ENCODE measurements around the gene IKZF1.

IKZF1 gene

GRCh38 chr7:50369143-50370026, 64.9 kb downstream of the IKZF1 start:
- Histone ChIP-seq H3K4me1 (ENCODE audit: insufficient read depth, low read length) (no peaks in the 10 kb centered on the region), H3K4me3 (ENCODE audit: low read length) (no peak overlapping the region), H3K27me3 (ENCODE audit: insufficient read depth, low read length) (no peaks in the 10 kb centered on the region), H3K36me3 (ENCODE audit: insufficient read depth, low read length) (no peaks in the 10 kb centered on the region), H3K9me3 (ENCODE audit: insufficient read depth, low read depth, low read length) (no peaks in the 10 kb centered on the region), H3K27ac (ENCODE audit: low read depth, low read length) (no peak overlapping the region), H3K9ac (ENCODE audit: low read depth, low read length) (no peak overlapping the region)
- 60% methylated on average over 5 of the region's 8 CpGs for WGBS

DNA sequence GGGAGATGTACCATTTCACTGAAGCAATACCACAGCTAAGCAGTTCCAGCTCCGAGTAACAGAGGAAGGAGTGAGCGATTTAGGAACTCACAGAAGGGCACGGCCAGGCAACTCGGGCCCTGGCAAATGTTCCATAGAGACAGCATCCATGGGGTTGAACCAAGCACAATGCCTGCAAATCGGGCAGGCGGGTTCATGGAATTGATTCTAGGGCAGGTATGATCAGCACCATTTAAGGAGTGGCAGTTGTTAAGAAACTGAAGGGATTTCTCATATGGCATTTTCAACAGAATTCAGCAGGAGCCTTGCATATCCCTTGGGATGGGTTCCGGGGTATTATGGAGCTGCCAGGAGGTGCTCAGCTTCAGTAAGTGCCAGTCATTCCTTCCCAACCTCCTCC, 66.4 kb downstream of the IKZF1 start:
- Histone ChIP-seq H3K4me1 (ENCODE audit: insufficient read depth, low read length) (no peaks in the 10 kb centered on the region), H3K27ac (ENCODE audit: low read depth, low read length) (no peak overlapping the region), H3K9ac (ENCODE audit: low read depth, low read length) (no peak overlapping the region), H3K36me3 (ENCODE audit: insufficient read depth, low read length) (no peaks in the 10 kb centered on the region), H3K9me3 (ENCODE audit: insufficient read depth, low read depth, low read length) (no peaks in the 10 kb centered on the region), H3K27me3 (ENCODE audit: insufficient read depth, low read length) (no peaks in the 10 kb centered on the region), H3K4me3 (ENCODE audit: low read length) (no peak overlapping the region)
- WGBS = 92% methylated on average over 7 of the region's 7 CpGs

DNA sequence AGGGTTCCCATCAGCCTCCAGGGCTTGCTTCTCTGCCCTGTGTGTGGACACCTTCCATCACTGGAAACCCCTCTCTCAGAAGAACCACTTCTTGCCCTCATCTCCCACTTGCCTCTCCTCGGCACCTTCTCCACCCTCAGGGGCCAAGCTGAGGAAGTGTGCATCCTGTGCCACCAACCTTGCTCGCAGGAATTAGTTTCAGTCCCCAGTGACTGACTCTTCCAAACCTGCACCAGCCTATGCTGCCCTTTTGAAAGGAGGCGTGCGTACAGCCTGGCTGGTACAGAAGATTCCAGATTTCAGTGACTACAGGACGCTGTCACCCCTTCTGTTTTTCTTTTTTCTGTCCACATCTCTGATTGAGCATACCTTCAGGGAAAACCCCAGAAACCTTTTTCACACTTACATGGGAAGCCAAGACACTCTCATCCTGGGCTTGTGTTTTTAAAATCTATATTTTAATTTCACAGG, 67.1 kb downstream of the IKZF1 start:
- no peak overlapping the region for H3K9ac ChIP-seq (ENCODE audit: low read depth, low read length)
- H3K4me3 ChIP-seq (ENCODE audit: low read length) = no peak overlapping the region
- WGBS = 95% methylated on average over 5 of the region's 5 CpGs
- H3K27ac ChIP-seq (ENCODE audit: low read depth, low read length) = no peak overlapping the region
- no peaks in the 10 kb centered on the region for H3K36me3 ChIP-seq (ENCODE audit: insufficient read depth, low read length)
- no peaks in the 10 kb centered on the region for H3K27me3 ChIP-seq (ENCODE audit: insufficient read depth, low read length)
- H3K9me3 ChIP-seq (ENCODE audit: insufficient read depth, low read depth, low read length) = no peaks in the 10 kb centered on the region
- no peaks in the 10 kb centered on the region for H3K4me1 ChIP-seq (ENCODE audit: insufficient read depth, low read length)

DNA sequence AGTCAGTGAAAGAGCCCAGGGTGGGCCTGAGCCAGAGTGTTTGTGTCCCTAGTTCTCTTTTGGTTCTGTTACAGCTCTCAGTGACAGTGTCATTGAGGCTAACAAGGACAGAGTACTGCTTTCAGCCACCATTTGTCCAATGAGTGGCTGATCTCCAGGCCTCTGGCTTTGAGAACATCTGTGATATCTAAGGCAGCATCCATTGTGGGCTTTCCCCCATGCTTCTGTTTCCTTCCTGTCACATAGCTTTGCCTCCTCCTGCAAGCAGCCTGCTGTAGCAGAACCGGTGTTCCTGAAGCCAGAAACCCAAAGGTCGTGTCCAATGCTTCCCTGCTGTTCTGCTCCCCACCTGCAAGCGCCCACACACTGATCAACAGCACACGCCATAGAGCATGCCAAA, 68.4 kb downstream of the IKZF1 start:
- no peaks in the 10 kb centered on the region for H3K9me3 ChIP-seq (ENCODE audit: insufficient read depth, low read depth, low read length)
- no peak overlapping the region for H3K4me3 ChIP-seq (ENCODE audit: low read length)
- whole genome bisulfite sequencing = 93% methylated on average over 4 of the region's 4 CpGs
- H3K9ac ChIP-seq (ENCODE audit: low read depth, low read length) = no peak overlapping the region
- H3K27ac ChIP-seq (ENCODE audit: low read depth, low read length) = no peak overlapping the region
- H3K4me1 ChIP-seq (ENCODE audit: insufficient read depth, low read length) = peaks cover 6% of the 10 kb centered on the region
- H3K36me3 ChIP-seq (ENCODE audit: insufficient read depth, low read length) = no peaks in the 10 kb centered on the region
- no peaks in the 10 kb centered on the region for H3K27me3 ChIP-seq (ENCODE audit: insufficient read depth, low read length)

DNA sequence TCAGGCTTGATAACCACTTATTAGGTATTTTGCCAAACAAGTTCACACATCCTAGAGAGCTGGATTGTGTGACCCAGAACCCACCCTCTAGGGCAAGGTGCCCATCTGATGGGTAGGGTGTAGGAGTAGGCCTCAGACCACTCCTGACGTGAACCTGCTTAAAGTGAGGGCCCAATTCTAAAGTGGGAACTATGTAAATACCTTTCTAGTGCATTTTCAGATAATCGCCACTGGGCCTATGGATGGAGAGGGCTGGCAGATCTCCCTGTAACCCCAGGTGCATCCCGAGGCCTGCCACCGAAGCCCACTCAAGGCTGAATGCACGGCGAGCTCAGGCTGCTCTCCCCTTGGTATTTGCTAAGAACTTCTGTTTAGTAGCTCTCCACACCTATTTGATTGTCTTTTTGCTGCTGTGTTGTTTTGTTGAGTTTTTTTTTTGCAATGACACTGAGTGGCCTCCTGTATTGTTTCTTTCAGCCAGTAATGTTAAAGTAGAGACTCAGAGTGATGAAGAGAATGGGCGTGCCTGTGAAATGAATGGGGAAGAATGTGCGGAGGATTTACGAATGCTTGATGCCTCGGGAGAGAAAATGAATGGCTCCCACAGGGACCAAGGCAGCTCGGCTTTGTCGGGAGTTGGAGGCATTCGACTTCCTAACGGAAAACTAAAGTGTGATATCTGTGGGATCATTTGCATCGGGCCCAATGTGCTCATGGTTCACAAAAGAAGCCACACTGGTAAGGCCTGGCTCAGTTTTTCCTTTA, 71.7 kb downstream of the IKZF1 start:
- Histone ChIP-seq H3K9me3 (ENCODE audit: insufficient read depth, low read depth, low read length) (no peaks in the 10 kb centered on the region), H3K27ac (ENCODE audit: low read depth, low read length) (no peak overlapping the region), H3K4me3 (ENCODE audit: low read length) (no peak overlapping the region), H3K4me1 (ENCODE audit: insufficient read depth, low read length) (peaks cover 39% of the 10 kb centered on the region), H3K9ac (ENCODE audit: low read depth, low read length) (no peak overlapping the region), H3K27me3 (ENCODE audit: insufficient read depth, low read length) (no peaks in the 10 kb centered on the region), H3K36me3 (ENCODE audit: insufficient read depth, low read length) (no peaks in the 10 kb centered on the region)
- 90% methylated on average over 15 of the region's 15 CpGs for whole genome bisulfite sequencing

- Histone ChIP-seq H3K36me3 (ENCODE audit: insufficient read depth, low read length) (no peaks in the 10 kb centered on the region), H3K27ac (ENCODE audit: low read depth, low read length) (no peak overlapping the region), H3K4me3 (ENCODE audit: low read length) (no peak overlapping the region), H3K9me3 (ENCODE audit: insufficient read depth, low read depth, low read length) (no peaks in the 10 kb centered on the region), H3K4me1 (ENCODE audit: insufficient read depth, low read length) (peaks cover 49% of the 10 kb centered on the region), H3K9ac (ENCODE audit: low read depth, low read length) (no peak overlapping the region), H3K27me3 (ENCODE audit: insufficient read depth, low read length) (no peaks in the 10 kb centered on the region)
- 96% methylated on average over 8 of the region's 9 CpGs for WGBS
These were observed 72.8 kb downstream of the IKZF1 start for GRCh38 chr7:50377356-50377755.

GRCh38 chr7:50379082-50379481, 74.6 kb downstream of the IKZF1 start:
- 43% methylated on average over 10 of the region's 10 CpGs for WGBS
- Histone ChIP-seq H3K9me3 (ENCODE audit: insufficient read depth, low read depth, low read length) (no peaks in the 10 kb centered on the region), H3K36me3 (ENCODE audit: insufficient read depth, low read length) (no peaks in the 10 kb centered on the region), H3K4me3 (ENCODE audit: low read length) (peak overlapping the region; percentile 6; the same call in 1 of the 2 replicates), H3K9ac (ENCODE audit: low read depth, low read length) (peak overlapping the region; percentile 13), H3K4me1 (ENCODE audit: insufficient read depth, low read length) (peaks cover 49% of the 10 kb centered on the region), H3K27ac (ENCODE audit: low read depth, low read length) (peak overlapping the region; percentile 79), H3K27me3 (ENCODE audit: insufficient read depth, low read length) (no peaks in the 10 kb centered on the region)

DNA sequence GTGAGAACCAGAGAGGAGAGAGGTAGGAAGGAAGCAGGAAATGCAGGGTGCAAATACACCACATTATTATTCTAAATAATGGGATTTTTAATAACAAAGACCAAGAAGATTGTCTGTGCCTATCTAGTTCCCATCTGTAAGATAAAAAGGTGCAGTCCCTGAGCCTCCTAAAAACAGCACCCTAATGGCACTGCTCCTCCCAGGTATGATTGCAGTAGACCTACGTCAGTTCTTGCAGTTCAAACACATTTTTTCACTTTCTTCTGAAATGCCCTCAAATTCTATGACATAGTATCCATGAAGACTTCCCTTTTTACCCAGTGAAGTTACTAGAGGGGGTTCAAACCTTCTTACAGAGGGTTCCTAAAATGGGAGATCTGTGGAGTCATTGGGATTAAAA, 75.0 kb downstream of the IKZF1 start:
- Histone ChIP-seq H3K27ac (ENCODE audit: low read depth, low read length) (peak overlapping the region; percentile 79; the same call in 1 of the 2 replicates), H3K4me1 (ENCODE audit: insufficient read depth, low read length) (peaks cover 49% of the 10 kb centered on the region), H3K9me3 (ENCODE audit: insufficient read depth, low read depth, low read length) (no peaks in the 10 kb centered on the region), H3K9ac (ENCODE audit: low read depth, low read length) (no peak overlapping the region), H3K27me3 (ENCODE audit: insufficient read depth, low read length) (no peaks in the 10 kb centered on the region), H3K4me3 (ENCODE audit: low read length) (peak overlapping the region; percentile 6; the same call in 1 of the 2 replicates), H3K36me3 (ENCODE audit: insufficient read depth, low read length) (no peaks in the 10 kb centered on the region)
- WGBS = 63% methylated on average over 1 of the region's 1 CpG

DNA sequence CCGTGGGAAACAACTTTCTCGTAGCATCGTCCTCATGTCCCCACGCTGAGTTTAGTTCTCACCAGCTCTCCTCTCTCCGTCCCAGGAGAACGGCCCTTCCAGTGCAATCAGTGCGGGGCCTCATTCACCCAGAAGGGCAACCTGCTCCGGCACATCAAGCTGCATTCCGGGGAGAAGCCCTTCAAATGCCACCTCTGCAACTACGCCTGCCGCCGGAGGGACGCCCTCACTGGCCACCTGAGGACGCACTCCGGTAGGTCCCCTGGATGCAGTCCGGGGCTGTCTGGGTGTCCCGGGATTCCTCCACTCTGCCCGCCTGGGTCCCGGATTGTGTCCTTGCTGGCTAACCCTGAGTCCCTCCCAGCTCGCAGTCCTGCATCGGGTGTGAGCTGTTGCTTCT, 77.9 kb downstream of the IKZF1 start:
- H3K27me3 ChIP-seq (ENCODE audit: insufficient read depth, low read length) = no peaks in the 10 kb centered on the region
- H3K36me3 ChIP-seq (ENCODE audit: insufficient read depth, low read length) = no peaks in the 10 kb centered on the region
- 91% methylated on average over 21 of the region's 21 CpGs for WGBS
- H3K27ac ChIP-seq (ENCODE audit: low read depth, low read length) = no peak overlapping the region
- no peak overlapping the region for H3K4me3 ChIP-seq (ENCODE audit: low read length)
- H3K9ac ChIP-seq (ENCODE audit: low read depth, low read length) = no peak overlapping the region
- no peaks in the 10 kb centered on the region for H3K9me3 ChIP-seq (ENCODE audit: insufficient read depth, low read depth, low read length)
- H3K4me1 ChIP-seq (ENCODE audit: insufficient read depth, low read length) = peaks cover 48% of the 10 kb centered on the region

GRCh38 chr7:50387351-50387750, 82.8 kb downstream of the IKZF1 start:
- Histone ChIP-seq H3K4me1 (ENCODE audit: insufficient read depth, low read length) (no peaks in the 10 kb centered on the region), H3K9me3 (ENCODE audit: insufficient read depth, low read depth, low read length) (no peaks in the 10 kb centered on the region), H3K4me3 (ENCODE audit: low read length) (no peak overlapping the region), H3K36me3 (ENCODE audit: insufficient read depth, low read length) (no peaks in the 10 kb centered on the region), H3K27me3 (ENCODE audit: insufficient read depth, low read length) (no peaks in the 10 kb centered on the region), H3K9ac (ENCODE audit: low read depth, low read length) (no peak overlapping the region), H3K27ac (ENCODE audit: low read depth, low read length) (no peak overlapping the region)
- 82% methylated on average over 10 of the region's 11 CpGs for WGBS

GRCh38 chr7:50389961-50390360, 85.4 kb downstream of the IKZF1 start:
- no peak overlapping the region for H3K27ac ChIP-seq (ENCODE audit: low read depth, low read length)
- no peaks in the 10 kb centered on the region for H3K4me1 ChIP-seq (ENCODE audit: insufficient read depth, low read length)
- no peaks in the 10 kb centered on the region for H3K9me3 ChIP-seq (ENCODE audit: insufficient read depth, low read depth, low read length)
- no peak overlapping the region for H3K4me3 ChIP-seq (ENCODE audit: low read length)
- 92% methylated on average over 3 of the region's 3 CpGs for WGBS
- no peak overlapping the region for H3K9ac ChIP-seq (ENCODE audit: low read depth, low read length)
- H3K36me3 ChIP-seq (ENCODE audit: insufficient read depth, low read length) = no peaks in the 10 kb centered on the region
- H3K27me3 ChIP-seq (ENCODE audit: insufficient read depth, low read length) = no peaks in the 10 kb centered on the region
